T-helper 2 cell treated with Interferon-gamma antibody and Interleukin-4, amounts not matched to agents 100 ng/mL and 5 ng/mL, for 36 hours (primary cell): ENCODE measurements around the gene IMMP2L. TPM values are rescaled to one million over a fixed set of nuclear protein-coding genes. Genes with fewer than 3 reads are reported as not detected.

ENCODE experiments used
- intact Hi-C: fragments of 100-400 bp; cut with micrococcal nuclease; formaldehyde crosslinking; loops from one replicate; pipeline ENCODE4 v1.15.1; 2023
- total RNA-seq: library from RNA; stranded (reverse); gene quantifications from 2 replicates; pipeline ENCODE4 v1.2.3, GENCODE V29; 2022

Gene IMMP2L
- total RNA-seq, 1 donor from 2014 or later: 8.0 TPM

GRCh38 chr7:111113263-111114017, 448.9 kb downstream of the IMMP2L start:
- intact Hi-C loops: no loop called here

GRCh38 chr7:111112439-111112838, 449.9 kb downstream of the IMMP2L start:
- intact Hi-C loops: no loop called here

GRCh38 chr7:111108496-111108895, 453.8 kb downstream of the IMMP2L start:
- intact Hi-C loops: no loop called here

GRCh38 chr7:111108000-111108399, 454.3 kb downstream of the IMMP2L start:
- intact Hi-C loops: no loop called here

GRCh38 chr7:111107579-111107978, 454.7 kb downstream of the IMMP2L start:
- intact Hi-C loops: no loop called here

GRCh38 chr7:111105269-111105668, 457.0 kb downstream of the IMMP2L start:
- intact Hi-C loops: no loop called here

- intact Hi-C loops: no loop called here
Observed at GRCh38 chr7:111104710-111105109, 457.6 kb downstream of the IMMP2L start.

GRCh38 chr7:111103678-111104274, 458.5 kb downstream of the IMMP2L start:
- intact Hi-C loops: no loop called here

- intact Hi-C loops: no loop called here
Observed at GRCh38 chr7:111103136-111103535, 459.2 kb downstream of the IMMP2L start.

- intact Hi-C loops: no loop called here
Observed at GRCh38 chr7:111101856-111102646, 460.2 kb downstream of the IMMP2L start.

GRCh38 chr7:111098926-111099250, 463.4 kb downstream of the IMMP2L start:
- intact Hi-C loops: loop anchor here (1.0 to 2.0 kb wide), 3 partner anchors 504 to 1254 kb away; no protein-coding TSS in a partner anchor

GRCh38 chr7:111098011-111098925, 464.0 kb downstream of the IMMP2L start:
- intact Hi-C loops: loop anchor here (1.0 to 2.0 kb wide), 3 partner anchors 503 to 1253 kb away; no protein-coding TSS in a partner anchor

- intact Hi-C loops: no loop called here
Observed at GRCh38 chr7:111096997-111097396, 465.3 kb downstream of the IMMP2L start.

GRCh38 chr7:111094419-111094818, 467.9 kb downstream of the IMMP2L start:
- intact Hi-C loops: loop anchor here (5.0 kb wide), 2 partner anchors 43 to 643 kb away; no protein-coding TSS in a partner anchor

- intact Hi-C loops: loop anchor here (5.0 kb wide), 2 partner anchors 44 to 644 kb away; no protein-coding TSS in a partner anchor
Observed at GRCh38 chr7:111093496-111093895, 468.8 kb downstream of the IMMP2L start.

- intact Hi-C loops: loop anchor here (5.0 kb wide), 2 partner anchors 45 to 645 kb away; no protein-coding TSS in a partner anchor
Observed at GRCh38 chr7:111092406-111093236, 469.7 kb downstream of the IMMP2L start.

- intact Hi-C loops: loop anchor here (1.0 to 5.0 kb wide), 6 partner anchors 8 to 646 kb away; partner anchors contain the start of gene IMMP2L
Observed at GRCh38 chr7:111091593-111092358, 470.5 kb downstream of the IMMP2L start.

GRCh38 chr7:111090846-111091245, 471.4 kb downstream of the IMMP2L start, which contains the start of gene LRRN3:
Gene LRRN3 (plus strand): TSS chr7:111091127. CDS start chr7:111122773, 31,646 bp downstream.
- intact Hi-C loops: loop anchor here (1.0 to 5.0 kb wide), 7 partner anchors 8 to 646 kb away; partner anchors contain the start of gene IMMP2L
